ENCODE results near the gene SRPX. TPM values are rescaled to one million over a fixed set of nuclear protein-coding genes. Genes with fewer than 3 reads are reported as not detected.

SRPX gene
- total and polyA plus RNA-seq, 2 of the 13 experiments (the other 11 are each of a cell fraction or from before 2014, with no cell fraction given), result 0.30 TPM; not detected in 1

DNA sequence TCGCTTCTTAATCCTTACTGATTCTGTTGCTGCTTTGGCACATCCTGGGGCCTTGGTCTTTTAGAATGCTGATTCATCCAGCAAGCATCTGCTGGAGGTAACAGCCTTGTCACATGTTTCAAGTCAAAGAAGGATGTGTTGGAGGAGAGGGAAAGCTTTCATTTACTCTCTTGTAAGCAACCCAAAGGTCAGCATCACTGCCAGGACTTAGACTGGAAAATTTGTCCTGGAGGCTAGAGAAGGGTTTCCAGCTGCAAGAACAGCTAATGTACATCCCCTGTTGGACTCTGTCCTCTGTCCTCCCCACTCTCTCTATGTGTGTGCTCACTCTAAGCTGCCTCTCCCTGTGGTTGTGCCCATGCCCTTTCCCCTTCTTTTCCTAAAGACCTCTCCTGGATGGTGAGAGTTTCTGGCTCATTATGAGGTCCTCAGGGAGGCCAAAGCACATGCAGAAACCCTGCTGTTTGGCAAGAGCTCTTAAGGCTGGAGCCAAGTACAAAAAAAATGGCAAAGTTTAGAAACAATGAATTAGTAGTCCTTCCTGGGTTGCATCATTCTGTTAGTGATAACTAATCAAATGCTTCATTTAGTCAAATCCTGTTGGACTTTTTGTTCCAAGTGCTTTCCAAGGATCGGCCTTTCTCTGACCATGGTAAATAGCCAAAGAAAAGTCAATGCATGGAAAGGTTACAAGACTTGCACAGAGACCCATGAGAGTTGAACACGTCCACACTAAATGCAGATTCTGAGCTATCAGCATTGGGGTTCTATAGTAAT, 13.4 kb upstream of the SRPX start:
- no peak overlapping the region for H3K9ac ChIP-seq (ENCODE audit: insufficient read depth, low read depth, low read length)
- no peaks in the 10 kb centered on the region for H3K9me3 ChIP-seq (ENCODE audit: low read length)
- no peak for TF ChIP-seq ZEB1 (IDR thresholded peaks at IDR 0.05; ENCODE audit: insufficient replicate concordance, low read depth)
- TF ChIP-seq, protein P1, sequence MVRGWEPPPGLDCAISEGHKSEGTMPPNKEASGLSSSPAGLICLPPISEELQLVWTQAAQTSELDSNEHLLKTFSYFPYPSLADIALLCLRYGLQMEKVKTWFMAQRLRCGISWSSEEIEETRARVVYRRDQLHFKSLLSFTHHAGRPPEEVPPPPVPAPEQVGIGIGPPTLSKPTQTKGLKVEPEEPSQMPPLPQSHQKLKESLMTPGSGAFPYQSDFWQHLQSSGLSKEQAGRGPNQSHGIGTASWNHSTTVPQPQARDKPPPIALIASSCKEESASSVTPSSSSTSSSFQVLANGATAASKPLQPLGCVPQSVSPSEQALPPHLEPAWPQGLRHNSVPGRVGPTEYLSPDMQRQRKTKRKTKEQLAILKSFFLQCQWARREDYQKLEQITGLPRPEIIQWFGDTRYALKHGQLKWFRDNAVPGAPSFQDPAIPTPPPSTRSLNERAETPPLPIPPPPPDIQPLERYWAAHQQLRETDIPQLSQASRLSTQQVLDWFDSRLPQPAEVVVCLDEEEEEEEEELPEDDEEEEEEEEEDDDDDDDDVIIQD (CRISPR knock-in tag; IDR thresholded peaks at IDR 0.05; ENCODE audit: low read depth), result no peak
- no peak for TF ChIP-seq MXD1 (CRISPR knock-in tag; IDR thresholded peaks at IDR 0.05)
- TF ChIP-seq IRX3 (CRISPR knock-in tag; IDR thresholded peaks at IDR 0.05; ENCODE audit: borderline replicate concordance, low read depth), result no peak
- TF ChIP-seq ZBTB49 (CRISPR knock-in tag; IDR thresholded peaks at IDR 0.05; ENCODE audit: borderline replicate concordance), result no peak
- TF ChIP-seq ZNF512 (CRISPR knock-in tag; IDR thresholded peaks at IDR 0.05), result no peak
- TF ChIP-seq SMAD3 (CRISPR knock-in tag; IDR thresholded peaks at IDR 0.05), result no peak
- TF ChIP-seq NR2F6 (IDR thresholded peaks at IDR 0.05), result no peak
- TF ChIP-seq NR2F6 (CRISPR knock-in tag; IDR thresholded peaks at IDR 0.05), result no peak
- no peak for TF ChIP-seq SRY (CRISPR knock-in tag; IDR thresholded peaks at IDR 0.05)
- no peak for TF ChIP-seq MAFK (conservative IDR thresholded peaks at IDR 0.05 in 1 of 2, IDR thresholded peaks at IDR 0.05 in 1 of 2; ENCODE audit: low read length in 2 of 2)
- TF ChIP-seq ZNF530 (CRISPR knock-in tag; IDR thresholded peaks at IDR 0.05; ENCODE audit: low read depth), result no peak
- no peak for TF ChIP-seq ZNF354B (CRISPR knock-in tag; IDR thresholded peaks at IDR 0.05)
- TF ChIP-seq NONO (IDR thresholded peaks at IDR 0.05), result no peak
- no peak for TF ChIP-seq NONO (CRISPR knock-in tag; conservative IDR thresholded peaks at IDR 0.05)
- TF ChIP-seq SRSF4 (IDR thresholded peaks at IDR 0.05; ENCODE audit: low read depth, low read length, poor library complexity, severe bottlenecking), result no peak
- BruUV-seq (replicated peaks), result no TSS peak
- H3K4me2 ChIP-seq (ENCODE audit: low read depth, low read length), result no peak overlapping the region
- intact Hi-C loops (cut with micrococcal nuclease; ENCODE audit: unreplicated experiment) (no loop called here), in situ Hi-C loops (cut with HindIII; ENCODE audit: extremely low pct_ligation_motif_present, low pct_unique_long_range_greater_than_20kb) (no loop called here)
- POLR2A ChIA-PET, result no interaction called here
- H3K79me2 ChIP-seq (ENCODE audit: insufficient read depth, low read length), result no peaks in the 10 kb centered on the region
- ATAC-seq, result peak; percentile 49; the same call in 1 of the 3 replicates
- H3K36me3 ChIP-seq (replicated peaks in 1 of 2; ENCODE audit: control insufficient read depth in 1 of 2, insufficient read depth in 2 of 2, low read length in 2 of 2), result no peaks in the 10 kb centered on the region
- H3K4me1 ChIP-seq (ENCODE audit: insufficient read depth, low read length), result no peaks in the 10 kb centered on the region
- no peaks in the 10 kb centered on the region for H4K20me1 ChIP-seq (ENCODE audit: insufficient read depth, low read length)
- H3K4me3 ChIP-seq (replicated peaks in 1 of 3; ENCODE audit: insufficient read depth in 1 of 3, low read depth in 2 of 3, low read length in 3 of 3), result no peak overlapping the region
- no peaks in the 10 kb centered on the region for H3K27me3 ChIP-seq (ENCODE audit: control insufficient read depth in 1 of 2, insufficient read depth in 2 of 2, low read length in 2 of 2)
- no peak overlapping the region for H3K27ac ChIP-seq (ENCODE audit: extremely low read length, insufficient read depth, low read length)
- DNase-seq (ENCODE audit: low spot score), result no peak
- no peak overlapping the region for H2AFZ ChIP-seq (ENCODE audit: low read length)
- CTCF ChIA-PET (ENCODE audit: low intra/inter-chr PET ratio, low total read pairs), result no interaction called here
- WGBS (ENCODE audit: low lambda C conversion rate), result 0% methylated on average over 2 of the region's 3 CpGs
- FAIRE-seq, result no peak
